BLaER1 treated with 17β-estradiol and CSF1 and Interleukin-3, amounts not matched to agents 10 nM and 100 nM (cell line): ENCODE results near the gene CAMSAP3.

Experiments used
- H3K27ac ChIP-seq, 11 experiments: shearing (Covaris generic); formaldehyde crosslinking; 2 replicates each; pipeline ENCODE4 v1.8.1; 2022
- H3K27me3 ChIP-seq, 11 experiments: shearing (Covaris generic); formaldehyde crosslinking; 2 replicates each; pipeline ENCODE4 v1.8.1; 2022
- H3K36me3 ChIP-seq, 11 experiments: shearing (Covaris generic); formaldehyde crosslinking; 2 replicates each; pipeline ENCODE4 v1.8.1; 2022
- H3K4me1 ChIP-seq, 10 experiments: shearing (Covaris generic); formaldehyde crosslinking; 2 replicates each; pipeline ENCODE4 v1.8.1; 2022
- H3K4me2 ChIP-seq, 11 experiments: shearing (Covaris generic); formaldehyde crosslinking; 2 replicates each; pipeline ENCODE4 v1.8.1; 2022
- H3K4me3 ChIP-seq, 10 experiments: shearing (Covaris generic); formaldehyde crosslinking; 2 replicates each; pipeline ENCODE4 v1.8.1; 2022
- H3K9ac ChIP-seq, 11 experiments: shearing (Covaris generic); formaldehyde crosslinking; 2 replicates each; pipeline ENCODE4 v1.8.1; 2022
- H3K9me3 ChIP-seq, 11 experiments: shearing (Covaris generic); formaldehyde crosslinking; replicated peaks in 1 of 11; 2 replicates each; pipeline ENCODE4 v1.8.1; 2022
- H4K20me1 ChIP-seq, 11 experiments: shearing (Covaris generic); formaldehyde crosslinking; 2 replicates each; pipeline ENCODE4 v1.8.1; 2022
- Cebpa-rat ChIP-seq, 11 experiments: shearing (Covaris generic); IDR thresholded peaks; 2 replicates each; pipeline ENCODE4 v1.8.1; 2022

CAMSAP3 gene

DNA sequence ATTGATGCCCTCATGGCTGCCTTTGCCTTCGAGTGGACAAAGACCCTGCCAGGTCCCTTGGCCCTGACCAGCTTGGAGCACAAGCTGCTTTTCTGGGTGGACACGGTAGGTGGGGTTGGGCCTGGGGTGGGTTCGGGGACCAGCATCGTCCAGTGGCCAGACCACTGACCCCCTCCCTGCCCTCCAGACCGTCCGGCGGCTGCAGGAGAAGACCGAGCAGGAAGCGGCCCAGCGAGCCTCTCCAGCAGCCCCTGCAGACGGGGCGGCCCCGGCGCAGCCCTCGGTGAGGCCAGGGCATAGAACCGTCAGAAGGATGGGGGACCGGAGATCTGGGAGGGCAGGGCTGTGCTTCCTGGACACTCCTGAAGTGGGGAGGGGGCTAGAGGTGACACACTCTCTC lies 10.6 kb downstream of the CAMSAP3 start:
- TF ChIP-seq Cebpa-rat (IDR thresholded peaks at IDR 0.05): no peak
- no peak overlapping the region for H3K4me3 ChIP-seq
- no peak overlapping the region for H3K27ac ChIP-seq
- 0 out of 20 replicates have a peak, but pooled peaks cover 0 to 6% (median 0%) of the 10 kb centered on the region in 10 experiments for H3K4me1 ChIP-seq
- peaks cover 0 to 7% (median 3%) of the 10 kb centered on the region in 11 experiments; a peak in 7 of 22 replicates for H3K9me3 ChIP-seq
- no peak overlapping the region for H3K4me2 ChIP-seq
- no peak overlapping the region for H3K9ac ChIP-seq
- no peaks in the 10 kb centered on the region for H3K36me3 ChIP-seq
- H3K27me3 ChIP-seq: peaks cover 0 to 28% (median 11%) of the 10 kb centered on the region in 11 experiments; a peak in 10 of 22 replicates
- peaks cover 0 to 6% (median 0%) of the 10 kb centered on the region in 11 experiments; a peak in 5 of 22 replicates for H4K20me1 ChIP-seq

DNA sequence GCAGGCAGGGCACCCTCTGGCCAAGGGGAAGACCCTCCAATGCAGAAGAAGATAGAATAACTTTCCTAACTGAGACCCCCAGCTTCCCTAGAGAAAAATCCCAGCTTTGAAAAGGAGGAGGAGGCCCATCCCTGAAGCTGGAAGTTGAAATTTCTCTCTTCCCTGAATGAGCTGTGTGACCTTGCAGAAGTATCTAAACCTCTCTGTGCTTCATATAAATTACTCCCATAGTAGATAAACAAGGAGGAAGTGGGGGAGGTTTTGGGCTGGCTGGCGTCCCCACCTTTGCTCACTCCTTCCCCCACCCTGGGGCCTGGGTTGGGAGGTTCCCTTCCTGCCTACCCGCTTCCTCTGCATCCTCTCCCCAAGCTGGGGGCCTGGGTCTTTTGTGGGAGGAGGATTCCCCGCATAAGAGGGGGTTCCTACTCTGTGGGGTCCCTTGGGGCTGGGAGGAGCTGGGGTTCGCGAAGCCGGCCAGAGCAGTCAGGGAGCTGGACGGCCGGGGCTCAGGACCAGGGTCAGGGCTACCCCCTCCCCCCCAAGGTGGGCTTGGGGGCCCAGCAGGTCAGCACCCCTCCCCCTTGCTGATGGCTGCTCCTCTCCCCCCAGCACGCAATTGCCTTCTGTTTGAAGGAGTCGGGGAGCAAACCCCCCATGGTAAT lies 11.7 kb downstream of the CAMSAP3 start:
- H3K4me1 ChIP-seq: 0 out of 20 replicates have a peak, but pooled peaks cover 0 to 6% (median 0%) of the 10 kb centered on the region in 10 experiments
- no peak overlapping the region for H3K4me3 ChIP-seq
- H3K27ac ChIP-seq: no peak overlapping the region
- peaks cover 0 to 10% (median 0%) of the 10 kb centered on the region in 11 experiments; a peak in 6 of 22 replicates for H4K20me1 ChIP-seq
- H3K4me2 ChIP-seq: no peak overlapping the region
- H3K36me3 ChIP-seq: no peaks in the 10 kb centered on the region
- peaks cover 0 to 24% (median 10%) of the 10 kb centered on the region in 11 experiments; a peak in 10 of 22 replicates for H3K27me3 ChIP-seq
- TF ChIP-seq Cebpa-rat (IDR thresholded peaks at IDR 0.05): no peak
- H3K9ac ChIP-seq: no peak overlapping the region
- H3K9me3 ChIP-seq: peaks cover 0 to 7% (median 3%) of the 10 kb centered on the region in 11 experiments; a peak in 7 of 22 replicates

DNA sequence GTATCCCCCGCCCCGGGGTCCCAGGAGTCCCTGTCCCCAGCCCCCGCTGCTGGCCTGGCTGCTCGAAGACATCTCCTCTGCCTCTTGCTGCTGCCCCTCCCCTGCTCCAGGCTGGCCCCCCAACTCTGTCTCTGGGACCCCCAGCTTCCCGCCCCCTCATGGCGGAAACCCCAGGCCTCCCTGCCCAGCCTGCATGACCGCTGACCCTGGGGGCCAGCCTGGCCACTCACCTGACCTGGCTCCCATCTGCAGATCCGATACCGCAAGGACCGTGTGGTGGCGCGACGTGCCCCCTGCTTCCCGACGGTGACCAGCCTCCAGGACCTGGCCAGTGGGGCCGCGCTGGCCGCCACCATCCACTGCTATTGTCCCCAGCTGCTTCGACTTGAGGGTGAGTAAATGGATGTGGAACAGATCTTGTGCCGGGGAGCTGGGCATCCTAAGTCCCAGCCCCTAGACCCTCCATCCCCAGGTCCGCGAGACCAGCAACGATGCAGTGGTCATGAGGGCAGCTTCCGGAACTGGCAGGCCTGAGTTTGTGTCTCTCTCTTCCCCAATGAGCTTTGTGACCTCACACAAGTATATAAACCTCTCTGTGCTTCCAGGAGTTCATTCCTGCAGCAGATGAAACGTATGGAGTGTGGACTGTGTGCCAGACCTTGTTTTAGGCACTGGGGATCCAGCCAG lies 12.4 kb downstream of the CAMSAP3 start:
- Histone ChIP-seq H3K9me3 (peaks cover 0 to 7% (median 3%) of the 10 kb centered on the region in 11 experiments; a peak in 7 of 22 replicates), H4K20me1 (peaks cover 0 to 13% (median 0%) of the 10 kb centered on the region in 11 experiments; a peak in 6 of 22 replicates), H3K4me2 (no peak overlapping the region), H3K9ac (no peak overlapping the region), H3K4me3 (no peak overlapping the region), H3K27me3 (peaks cover 0 to 18% (median 8%) of the 10 kb centered on the region in 11 experiments; a peak in 10 of 22 replicates), H3K4me1 (0 out of 20 replicates have a peak, but pooled peaks cover 0 to 6% (median 0%) of the 10 kb centered on the region in 10 experiments), H3K36me3 (no peaks in the 10 kb centered on the region), H3K27ac (no peak overlapping the region)
- no peak for TF ChIP-seq Cebpa-rat (IDR thresholded peaks at IDR 0.05)

DNA sequence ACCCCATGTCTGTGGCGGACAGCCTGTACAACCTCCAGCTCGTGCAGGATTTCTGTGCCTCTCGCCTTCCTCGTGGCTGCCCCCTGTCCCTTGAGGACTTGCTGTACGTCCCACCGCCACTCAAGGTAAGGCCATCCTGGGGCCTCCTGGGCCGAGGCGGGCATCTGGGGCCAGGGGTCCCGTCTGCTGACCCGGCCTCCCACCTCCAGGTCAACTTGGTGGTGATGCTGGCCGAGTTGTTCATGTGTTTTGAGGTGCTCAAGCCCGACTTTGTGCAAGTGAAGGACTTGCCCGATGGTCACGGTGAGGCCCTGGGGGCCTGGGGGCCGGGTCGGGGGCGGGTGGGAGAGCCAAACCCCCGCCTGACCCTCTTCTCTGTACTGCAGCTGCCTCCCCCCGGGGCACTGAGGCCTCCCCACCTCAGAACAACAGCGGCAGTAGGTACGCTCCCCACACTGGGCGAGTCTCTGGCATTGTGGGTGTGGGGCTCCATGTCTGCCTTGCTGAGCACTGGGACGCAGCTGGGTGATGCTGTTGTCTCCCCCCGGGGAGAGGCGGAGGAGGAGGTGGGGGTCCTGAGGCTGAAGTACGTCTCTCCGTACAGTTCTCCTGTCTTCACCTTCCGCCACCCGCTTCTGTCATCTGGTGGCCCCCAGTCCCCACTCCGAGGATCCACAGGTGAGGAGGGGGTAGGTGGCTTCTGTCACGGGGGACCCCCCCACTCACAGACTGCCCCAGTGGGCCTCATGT lies 15.0 kb downstream of the CAMSAP3 start:
- H3K4me1 ChIP-seq: 0 out of 20 replicates have a peak, but pooled peaks cover 0 to 6% (median 0%) of the 10 kb centered on the region in 10 experiments
- no peak overlapping the region for H3K9ac ChIP-seq
- no peaks in the 10 kb centered on the region for H3K27me3 ChIP-seq
- no peaks in the 10 kb centered on the region for H3K36me3 ChIP-seq
- no peak overlapping the region for H3K4me3 ChIP-seq
- no peak overlapping the region for H3K4me2 ChIP-seq
- no peak overlapping the region for H3K27ac ChIP-seq
- peaks cover 0 to 13% (median 0%) of the 10 kb centered on the region in 11 experiments; a peak in 6 of 22 replicates for H4K20me1 ChIP-seq
- no peak for TF ChIP-seq Cebpa-rat (IDR thresholded peaks at IDR 0.05)
- H3K9me3 ChIP-seq: peaks cover 0 to 2% (median 0%) of the 10 kb centered on the region in 11 experiments; a peak in 4 of 22 replicates

DNA sequence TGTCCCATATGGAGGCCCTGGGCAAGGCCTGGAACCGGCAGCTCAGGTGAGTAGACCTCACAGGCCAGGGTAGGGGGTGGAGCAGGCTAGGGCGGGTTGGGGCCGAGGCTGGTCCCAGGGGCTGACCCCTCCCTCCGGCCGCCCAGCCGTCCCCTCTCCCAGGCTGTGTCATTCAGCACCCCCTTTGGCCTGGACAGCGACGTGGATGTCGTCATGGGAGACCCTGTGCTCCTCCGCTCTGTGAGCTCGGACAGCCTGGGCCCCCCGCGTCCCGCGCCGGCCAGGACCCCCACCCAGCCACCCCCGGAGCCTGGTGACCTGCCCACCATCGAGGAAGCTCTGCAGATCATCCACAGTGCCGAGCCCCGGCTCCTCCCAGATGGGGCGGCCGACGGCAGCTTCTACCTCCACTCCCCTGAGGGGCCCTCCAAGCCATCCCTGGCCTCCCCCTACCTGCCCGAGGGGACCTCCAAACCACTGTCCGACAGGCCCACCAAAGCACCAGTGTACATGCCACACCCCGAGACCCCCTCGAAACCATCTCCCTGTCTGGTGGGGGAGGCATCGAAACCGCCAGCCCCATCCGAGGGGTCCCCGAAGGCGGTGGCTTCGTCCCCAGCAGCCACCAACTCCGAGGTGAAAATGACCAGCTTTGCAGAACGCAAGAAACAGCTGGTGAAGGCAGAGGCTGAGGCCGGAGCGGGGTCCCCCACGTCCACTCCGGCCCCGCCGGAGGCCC lies 16.0 kb downstream of the CAMSAP3 start:
- no peaks in the 10 kb centered on the region for H3K9me3 ChIP-seq
- H3K4me3 ChIP-seq: no peak overlapping the region
- 0 out of 20 replicates have a peak, but pooled peaks cover 0 to 6% (median 0%) of the 10 kb centered on the region in 10 experiments for H3K4me1 ChIP-seq
- no peak overlapping the region for H3K9ac ChIP-seq
- no peak overlapping the region for H3K27ac ChIP-seq
- H4K20me1 ChIP-seq: peaks cover 0 to 16% (median 0%) of the 10 kb centered on the region in 11 experiments; a peak in 5 of 22 replicates
- no peak for TF ChIP-seq Cebpa-rat (IDR thresholded peaks at IDR 0.05)
- no peaks in the 10 kb centered on the region for H3K27me3 ChIP-seq
- H3K4me2 ChIP-seq: no peak overlapping the region
- H3K36me3 ChIP-seq: 0 out of 22 replicates have a peak, but pooled peaks cover 0 to under 1% (median 0%) of the 10 kb centered on the region in 11 experiments

DNA sequence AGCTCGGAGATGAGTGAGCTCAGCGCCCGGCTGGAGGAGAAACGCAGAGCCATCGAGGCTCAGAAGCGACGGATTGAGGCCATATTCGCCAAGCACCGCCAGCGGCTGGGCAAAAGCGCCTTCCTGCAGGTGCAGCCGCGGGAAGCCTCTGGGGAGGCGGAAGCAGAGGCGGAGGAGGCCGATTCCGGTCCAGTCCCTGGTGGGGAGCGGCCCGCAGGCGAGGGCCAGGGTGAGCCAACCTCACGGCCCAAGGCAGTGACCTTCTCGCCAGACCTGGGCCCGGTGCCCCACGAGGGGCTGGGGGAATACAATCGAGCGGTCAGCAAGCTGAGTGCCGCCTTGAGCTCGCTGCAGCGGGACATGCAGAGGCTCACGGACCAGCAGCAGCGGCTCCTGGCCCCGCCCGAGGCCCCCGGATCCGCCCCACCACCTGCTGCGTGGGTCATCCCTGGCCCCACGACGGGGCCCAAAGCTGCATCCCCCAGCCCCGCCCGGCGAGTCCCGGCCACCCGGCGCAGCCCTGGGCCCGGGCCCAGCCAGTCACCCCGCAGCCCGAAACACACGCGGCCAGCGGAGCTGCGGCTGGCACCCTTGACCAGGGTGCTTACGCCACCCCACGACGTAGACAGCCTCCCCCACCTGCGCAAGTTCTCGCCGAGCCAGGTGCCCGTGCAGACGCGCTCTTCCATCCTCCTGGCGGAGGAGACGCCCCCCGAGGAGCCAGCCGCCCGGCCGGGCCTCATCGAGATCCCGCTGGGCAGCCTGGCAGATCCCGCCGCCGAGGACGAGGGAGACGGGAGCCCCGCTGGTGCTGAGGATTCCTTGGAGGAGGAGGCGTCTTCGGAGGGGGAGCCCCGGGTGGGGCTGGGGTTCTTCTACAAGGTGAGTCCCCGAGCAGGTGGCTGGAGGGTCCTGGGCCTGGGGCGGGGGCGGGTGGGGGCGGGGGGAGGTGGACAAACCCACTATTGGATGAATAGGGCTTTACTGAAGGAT lies 16.9 kb downstream of the CAMSAP3 start:
- Histone ChIP-seq H3K4me1 (0 out of 20 replicates have a peak, but pooled peaks cover 0 to under 1% (median 0%) of the 10 kb centered on the region in 10 experiments), H3K27me3 (no peaks in the 10 kb centered on the region), H4K20me1 (peaks cover 0 to 25% (median 0%) of the 10 kb centered on the region in 11 experiments; a peak in 6 of 22 replicates), H3K4me2 (no peak overlapping the region), H3K9ac (no peak overlapping the region), H3K27ac (no peak overlapping the region), H3K4me3 (no peak overlapping the region), H3K36me3 (peaks cover 0 to 9% (median under 1%) of the 10 kb centered on the region in 11 experiments; a peak in 8 of 22 replicates), H3K9me3 (no peaks in the 10 kb centered on the region)
- no peak for TF ChIP-seq Cebpa-rat (IDR thresholded peaks at IDR 0.05)
